ENCODE results near the gene USPL1.
A peak's percentile ranks its signal among the peaks of the same experiment; 100 is the strongest.
"Not testable (repeated sequence)": the region's sequence is repeated elsewhere in the genome, so short reads cannot be mapped to it uniquely, and the experiment has no call there.

The USPL1 gene

GRCh38 chr13:30617315-30618185 lies at the start of gene USPL1:
Gene USPL1 (plus strand): TSS chr13:30617920. CDS start chr13:30621141, 3,221 bp downstream.
- DNase-seq: peak; percentile 90

- no peak for DNase-seq
These were observed 47.7 kb upstream of the USPL1 start for GRCh38 chr13:30569901-30570576.

GRCh38 chr13:30570691-30571090 lies 47.0 kb upstream of the USPL1 start:
- DNase-seq: no peak

GRCh38 chr13:30572859-30573275 lies 44.9 kb upstream of the USPL1 start:
- DNase-seq: peak; percentile 27

GRCh38 chr13:30576528-30576927 lies 41.2 kb upstream of the USPL1 start:
- DNase-seq: peak; percentile 73

- DNase-seq: no peak
These were observed 40.3 kb upstream of the USPL1 start for GRCh38 chr13:30577401-30577852.

GRCh38 chr13:30580852-30581502 lies 36.7 kb upstream of the USPL1 start:
- no peak for DNase-seq

- no peak for DNase-seq
These were observed 36.1 kb upstream of the USPL1 start for GRCh38 chr13:30581582-30581981.

GRCh38 chr13:30584051-30584731 lies 33.5 kb upstream of the USPL1 start:
- no peak for DNase-seq

GRCh38 chr13:30585748-30586262 lies 31.9 kb upstream of the USPL1 start:
- DNase-seq: peak; percentile 40

- DNase-seq: no peak
These were observed 30.5 kb upstream of the USPL1 start for GRCh38 chr13:30587231-30587630.

- DNase-seq: no peak
These were observed 30.0 kb upstream of the USPL1 start for GRCh38 chr13:30587739-30588138.

- DNase-seq: no peak
These were observed 24.7 kb upstream of the USPL1 start for GRCh38 chr13:30593001-30593400.

- DNase-seq: no peak
These were observed 17.2 kb upstream of the USPL1 start for GRCh38 chr13:30600496-30600895.

GRCh38 chr13:30601836-30602235 lies 15.9 kb upstream of the USPL1 start:
- no peak for DNase-seq

GRCh38 chr13:30605052-30605451 lies 12.7 kb upstream of the USPL1 start:
- DNase-seq: no peak

GRCh38 chr13:30607186-30607585 lies 10.5 kb upstream of the USPL1 start:
- not testable (repeated sequence) for DNase-seq

- DNase-seq: peak; percentile 77
These were observed 9.8 kb upstream of the USPL1 start for GRCh38 chr13:30607908-30608307.

- DNase-seq: peak; percentile 63
These were observed 9.4 kb upstream of the USPL1 start for GRCh38 chr13:30608364-30608763.

- no peak for DNase-seq
These were observed 7.4 kb upstream of the USPL1 start for GRCh38 chr13:30610311-30610710.

- peak; percentile 7 for DNase-seq
These were observed 2.2 kb upstream of the USPL1 start for GRCh38 chr13:30615481-30615865.

- DNase-seq: peak; percentile 49
These were observed 1.7 kb upstream of the USPL1 start for GRCh38 chr13:30615866-30616541.
